Measurements from ENCODE around the gene AP3B2.
"Not testable (repeated sequence)": the region's sequence is repeated elsewhere in the genome, so short reads cannot be mapped to it uniquely, and the experiment has no call there.

Gene AP3B2

GRCh38 chr15:82648257-82649103 lies 61.2 kb downstream of the AP3B2 start:
- no peak for DNase-seq

- no peak for DNase-seq
Observed at GRCh38 chr15:82647835-82648256, 61.8 kb downstream of the AP3B2 start.

- DNase-seq, result no peak
Observed at GRCh38 chr15:82647045-82647834, 62.4 kb downstream of the AP3B2 start, which contains the start of gene CPEB1. TSS of gene CPEB1 (minus strand) at chr15:82647363. CDS start at chr15:82628459, 18,904 bp downstream.

- DNase-seq, result no peak
Observed at GRCh38 chr15:82646250-82647044, 63.2 kb downstream of the AP3B2 start.

DNA sequence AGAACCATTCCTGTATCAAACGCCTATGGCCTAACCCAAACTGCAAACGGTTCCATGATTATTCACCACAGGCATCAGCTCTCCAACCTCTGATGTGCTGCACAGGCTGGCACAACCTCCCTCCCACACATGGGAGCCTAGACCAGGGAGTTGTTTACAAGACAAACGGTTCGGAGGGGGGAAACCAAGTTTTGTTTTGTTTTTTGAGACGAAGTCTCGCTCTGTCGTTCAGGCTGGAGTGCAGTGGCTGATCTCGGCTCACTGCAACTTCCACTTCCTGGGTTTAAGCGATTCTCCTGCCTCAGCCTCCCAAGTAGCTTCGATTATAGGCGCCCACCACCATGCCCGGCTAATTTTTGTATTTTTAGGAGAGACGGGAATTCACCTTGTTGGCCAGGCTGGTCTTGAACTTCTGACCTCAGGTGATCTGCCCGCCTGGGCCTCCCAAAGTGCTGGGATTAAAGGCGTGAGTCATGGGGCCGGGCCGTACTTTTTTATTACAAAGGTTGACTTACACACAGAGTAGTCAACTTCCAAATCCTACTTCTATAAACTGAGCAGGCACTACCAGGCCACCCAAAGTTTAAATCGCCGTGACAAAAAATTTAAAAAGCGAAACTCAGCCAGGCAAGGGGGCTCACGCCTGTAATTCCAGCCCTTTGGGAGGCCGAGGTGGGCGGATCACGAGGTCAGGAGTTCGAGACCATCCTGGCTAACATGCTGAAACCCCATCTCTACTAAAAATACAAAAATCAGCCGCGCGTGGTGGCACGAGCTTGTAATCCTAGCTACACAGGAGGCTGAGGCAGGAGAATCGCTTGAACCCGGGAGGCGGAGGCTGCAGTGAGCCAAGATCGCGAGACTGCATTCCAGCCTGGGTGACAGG lies 64.5 kb downstream of the AP3B2 start:
- not testable (repeated sequence) for DNase-seq

GRCh38 chr15:82643992-82644391 lies 65.7 kb downstream of the AP3B2 start:
- DNase-seq, result no peak

DNA sequence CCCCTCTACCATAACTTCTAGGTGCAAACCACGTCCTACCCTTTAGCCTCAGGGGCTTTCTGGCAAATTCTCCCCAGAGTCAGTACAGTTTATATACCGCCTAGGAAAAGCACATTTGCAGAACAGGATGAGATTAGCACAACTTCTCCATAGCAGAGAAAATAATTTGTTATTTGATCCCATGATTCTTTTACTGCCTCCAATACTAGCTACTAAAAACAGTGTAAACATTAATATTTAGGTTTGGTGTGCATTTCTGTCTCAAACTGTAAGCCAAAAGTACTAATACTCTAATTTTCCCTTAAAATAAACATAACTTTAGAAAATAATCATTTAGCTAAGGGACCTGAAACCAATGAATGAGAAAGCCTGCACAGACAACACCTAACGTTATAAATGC lies 67.0 kb downstream of the AP3B2 start:
- no peak for DNase-seq

DNA sequence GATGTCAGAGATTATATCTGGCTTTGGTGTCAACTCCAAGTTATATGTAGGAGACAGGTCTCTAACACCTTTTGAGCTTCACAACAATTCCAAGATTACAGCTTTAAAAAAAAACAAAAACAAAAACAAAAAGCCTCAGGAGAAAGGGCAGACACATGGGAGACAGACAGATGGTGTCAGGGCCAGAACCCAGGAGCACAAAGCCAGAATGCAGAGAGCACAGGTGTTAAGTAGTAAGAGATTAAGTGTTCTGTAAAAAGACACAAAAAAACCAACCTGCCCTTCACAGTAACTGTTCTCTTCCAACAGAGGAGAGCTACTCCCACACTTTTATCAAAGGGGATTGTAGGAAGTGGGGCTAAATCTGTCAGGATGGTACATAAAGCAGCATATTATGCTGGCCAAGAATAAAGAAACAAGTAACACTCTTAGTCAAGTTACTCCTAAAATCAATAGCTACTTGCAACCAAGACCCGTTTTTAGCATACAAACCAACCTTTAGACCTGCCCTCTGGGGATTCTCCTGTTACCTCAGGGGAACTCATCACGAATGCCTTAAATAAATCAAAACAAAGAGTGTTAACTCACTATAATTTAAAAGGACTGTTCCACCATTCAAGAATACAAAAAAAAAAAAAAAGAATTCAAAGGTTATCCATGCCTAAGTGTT lies 68.4 kb downstream of the AP3B2 start:
- DNase-seq, result no peak

DNA sequence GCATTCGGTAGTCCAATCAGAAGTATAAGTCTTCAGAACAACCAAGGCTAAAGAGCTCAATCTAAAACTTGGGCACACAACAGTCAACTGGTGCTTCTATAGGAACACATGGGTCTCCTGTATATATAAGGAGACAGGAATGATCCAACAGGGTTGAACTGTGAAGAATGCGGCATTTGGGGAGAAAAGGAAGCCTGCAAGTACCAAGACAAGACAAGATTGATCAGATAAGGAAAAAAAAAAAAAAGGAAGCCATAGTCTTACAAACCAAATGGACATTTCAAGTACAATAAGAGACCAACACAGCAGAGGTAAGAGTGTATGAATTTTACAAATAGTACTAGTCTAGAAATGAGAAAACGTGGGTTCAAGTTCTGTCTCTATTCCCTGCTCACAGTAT lies 69.0 kb downstream of the AP3B2 start:
- no peak for DNase-seq

- no peak for DNase-seq
Observed at GRCh38 chr15:82635798-82636197, 73.9 kb downstream of the AP3B2 start.

- no peak for DNase-seq
Observed at GRCh38 chr15:82630033-82630432, 79.6 kb downstream of the AP3B2 start.

GRCh38 chr15:82625136-82625535 lies 84.5 kb downstream of the AP3B2 start:
- DNase-seq, result no peak

GRCh38 chr15:82624438-82624837 lies 85.2 kb downstream of the AP3B2 start:
- DNase-seq, result no peak

GRCh38 chr15:82624008-82624407 lies 85.7 kb downstream of the AP3B2 start:
- DNase-seq, result peak; percentile 13

GRCh38 chr15:82621970-82622369 lies 87.7 kb downstream of the AP3B2 start:
- DNase-seq, result no peak

DNA sequence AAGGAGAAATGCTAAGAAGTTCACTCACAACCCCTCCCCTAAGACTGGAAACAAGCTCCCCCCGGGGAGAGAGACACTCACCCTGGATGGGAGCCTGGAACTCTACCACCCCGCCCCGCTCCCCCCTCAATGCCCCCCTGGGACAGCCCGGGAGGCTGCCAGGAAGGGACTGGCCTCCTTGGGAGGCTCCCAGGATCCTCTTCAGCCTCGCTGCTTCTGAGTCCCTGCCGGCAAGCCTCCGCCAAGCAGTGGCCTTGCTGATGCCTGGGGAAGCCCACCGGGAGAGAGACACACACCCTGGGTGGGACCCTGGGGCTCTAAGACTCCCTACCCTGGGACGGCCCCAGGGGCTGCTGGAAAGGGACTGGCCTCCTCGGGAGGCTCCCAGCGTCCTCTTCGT lies 95.9 kb downstream of the AP3B2 start:
- no peak for DNase-seq

- DNase-seq, result no peak
Observed at GRCh38 chr15:82611348-82611747, 98.3 kb downstream of the AP3B2 start.

Data from kidney glomerular epithelial cell (primary cell).